Esophagus squamous epithelium (tissue), 5 donors: Measurements from ENCODE around the gene CR1L. TPM values are rescaled to one million over a fixed set of nuclear protein-coding genes. Genes with fewer than 3 reads are reported as not detected.
"Not testable (repeated sequence)": the region's sequence is repeated elsewhere in the genome, so short reads cannot be mapped to it uniquely, and the experiment has no call there.

Experiments used
- DNase-seq: peaks from one replicate; lab custom pipeline; 2025; lab: John Stamatoyannopoulos, UW
- H3K27ac ChIP-seq, 4 donors: fragments of 200-600 bp; sonication (generic); one replicate each; pipeline ENCODE4 v1.5.1; 2016 to 2019; ENCODE audit warnings: mild to moderate bottlenecking in 1 of 4
- H3K27me3 ChIP-seq, 4 donors: fragments of 200-600 bp; sonication (generic); 1 replicate in 3 of 4; 2 replicates in 1 of 4; pipeline versions ENCODE4 v1.5.1 to v1.6.0; 2017 to 2021; ENCODE audit warnings: antibody characterized with exemption in 1 of 4
- H3K36me3 ChIP-seq, 3 donors: fragments of 200-600 bp; sonication (generic); one replicate each; pipeline ENCODE4 v1.5.1; 2016 to 2019
- H3K4me1 ChIP-seq, 3 donors: fragments of 200-600 bp; sonication (generic); one replicate each; pipeline ENCODE4 v1.5.1; 2017 to 2019
- H3K4me3 ChIP-seq, 4 donors: fragments of 200-600 bp; sonication (generic); 1 replicate in 3 of 4; 2 replicates in 1 of 4; pipeline ENCODE4 v1.5.1; 2016 to 2019; ENCODE audit warnings: mild to moderate bottlenecking in 2 of 4, moderate library complexity in 1 of 4
- H3K9me3 ChIP-seq, 3 donors: fragments of 200-600 bp; sonication (generic); one replicate each; pipeline ENCODE4 v1.5.1; 2016 to 2019
- CTCF ChIP-seq, 6 experiments: fragments of 450-650 bp in 4 of 6; fragments of 200-600 bp in 2 of 6; sonication (generic) in 2 of 6; IDR thresholded peaks; one replicate each; pipeline ENCODE4 v1.5.1; 2016 to 2019; ENCODE audit warnings: antibody characterized with exemption in 6 of 6, mild to moderate bottlenecking in 4 of 6, moderate library complexity in 4 of 6
- POLR2A ChIP-seq, 4 donors: fragments of 450-650 bp; IDR thresholded peaks; one replicate each; pipeline ENCODE4 v1.6.1; 2017; ENCODE audit warnings: antibody characterized with exemption in 4 of 4, mild to moderate bottlenecking in 4 of 4, moderate library complexity in 3 of 4
- WGBS, 2 donors: methylation state at CpG; one replicate each; pipeline ENCODE4 v1.1.5; 2018; 5-methylcytosine and 5-hydroxymethylcytosine counted together
- intact Hi-C: fragments of 100-400 bp; cut with DNase I; formaldehyde crosslinking; loops from one replicate; pipeline ENCODE4 v1.15.0; 2022
- total RNA-seq, 4 donors: library from RNA; depleted of rRNA; stranded (reverse); fragments of >200 nt; gene quantifications; one replicate each; pipeline ENCODE4 v1.1.0, GENCODE V29; 2016
- donor health status: DM: yes; HTN: yes; CAD: no.

The CR1L gene
- total RNA-seq, 4 donors from 2014 or later = not detected

DNA sequence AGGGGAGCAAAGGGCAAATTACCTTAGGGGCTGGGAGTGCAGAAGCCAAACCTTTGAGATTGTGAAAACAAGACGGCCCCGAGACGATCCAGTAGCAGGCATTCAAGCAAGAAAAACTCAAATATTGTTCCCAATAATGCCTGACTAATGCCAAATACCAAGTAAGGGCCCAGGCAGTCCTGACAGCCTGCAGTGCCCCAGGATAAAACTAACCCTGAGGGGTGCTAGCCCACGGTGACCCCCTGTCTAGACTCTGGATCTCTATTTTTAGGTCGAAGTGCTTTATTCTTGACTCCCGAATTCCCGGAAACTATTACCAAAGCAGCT lies 106.5 kb downstream of the CR1L start:
- peak overlapping the region; percentile 91 to 95 (median 94) for H3K27ac ChIP-seq
- WGBS, 2 donors = 13% methylated on average over 7 of the region's 7 CpGs
- DNase-seq, H3K9me3 ChIP-seq, intact Hi-C loops, H3K36me3 ChIP-seq, H3K27me3 ChIP-seq: not testable (repeated sequence)
- H3K4me1 ChIP-seq = peaks cover 20 to 78% (median 45%) of the 10 kb centered on the region in 3 donors
- H3K4me3 ChIP-seq = peak overlapping the region; percentile 69 to 79 (median 73)
- TF ChIP-seq CTCF (IDR thresholded peaks at IDR 0.05) = peak in 1 of 6 experiments; percentile 4

- H3K27ac ChIP-seq = peak within 1 kb of the TSS; percentile 91 to 95 (median 94)
- peak in 3 of 4 donors; percentile 89 to 96 (median 95) for TF ChIP-seq POLR2A (IDR thresholded peaks at IDR 0.05)
- TF ChIP-seq CTCF (IDR thresholded peaks at IDR 0.05) = peak in 1 of 6 experiments; percentile 1
- peak; percentile 73 for DNase-seq
- H3K9me3 ChIP-seq = no peaks in the 10 kb centered on the region
- H3K4me1 ChIP-seq = peaks cover 20 to 82% (median 45%) of the 10 kb centered on the region in 3 donors
- peaks cover 0 to under 1% (median 0%) of the 10 kb centered on the region in 3 donors for H3K36me3 ChIP-seq
- WGBS, 2 donors = 0% methylated on average over 2 to 4 of the region's 55 CpGs
- H3K4me3 ChIP-seq = peak within 1 kb of the TSS; percentile 69 to 79 (median 73)
- no peaks in the 10 kb centered on the region for H3K27me3 ChIP-seq
- intact Hi-C loops = no loop called here
Measured at GRCh38 chr1:207751790-207752455, 107.0 kb downstream of the CR1L start, which contains the start of gene CD46. CD46 (plus strand) TSS chr1:207752054; CDS start chr1:207752213, 159 bp downstream.

- TF ChIP-seq POLR2A (IDR thresholded peaks at IDR 0.05) (peak in 1 of 4 donors; percentile 4), CTCF (IDR thresholded peaks at IDR 0.05) (no peak)
- Histone ChIP-seq H3K27ac (peak overlapping the region; percentile 91 to 95 (median 94)), H3K9me3 (no peaks in the 10 kb centered on the region), H3K4me3 (peak overlapping the region; percentile 69 to 79 (median 73)), H3K36me3 (peaks cover 0 to 7% (median 5%) of the 10 kb centered on the region in 3 donors), H3K27me3 (no peaks in the 10 kb centered on the region), H3K4me1 (peaks cover 20 to 85% (median 45%) of the 10 kb centered on the region in 3 donors)
- intact Hi-C loops = no loop called here
- WGBS, 2 donors = 0% methylated on average over 5 to 14 of the region's 30 CpGs
- no peak for DNase-seq
Measured at GRCh38 chr1:207752456-207752998, 107.6 kb downstream of the CR1L start.

- 55 to 65% methylated on average over 7 of the region's 7 CpGs for WGBS, 2 donors
- peak overlapping the region in 3 of 4 donors; percentile 91 to 95 (median 95) for H3K27ac ChIP-seq
- H3K27me3 ChIP-seq = no peaks in the 10 kb centered on the region
- DNase-seq = no peak
- H3K9me3 ChIP-seq = no peaks in the 10 kb centered on the region
- intact Hi-C loops = no loop called here
- H3K4me3 ChIP-seq = peak overlapping the region; percentile 69 to 79 (median 73)
- peaks cover 0 to 18% (median 8%) of the 10 kb centered on the region in 3 donors for H3K36me3 ChIP-seq
- H3K4me1 ChIP-seq = peaks cover 20 to 76% (median 45%) of the 10 kb centered on the region in 3 donors
- TF ChIP-seq CTCF (IDR thresholded peaks at IDR 0.05) (no peak), POLR2A (IDR thresholded peaks at IDR 0.05) (no peak)
Measured at GRCh38 chr1:207753611-207754010, 108.7 kb downstream of the CR1L start.

DNA sequence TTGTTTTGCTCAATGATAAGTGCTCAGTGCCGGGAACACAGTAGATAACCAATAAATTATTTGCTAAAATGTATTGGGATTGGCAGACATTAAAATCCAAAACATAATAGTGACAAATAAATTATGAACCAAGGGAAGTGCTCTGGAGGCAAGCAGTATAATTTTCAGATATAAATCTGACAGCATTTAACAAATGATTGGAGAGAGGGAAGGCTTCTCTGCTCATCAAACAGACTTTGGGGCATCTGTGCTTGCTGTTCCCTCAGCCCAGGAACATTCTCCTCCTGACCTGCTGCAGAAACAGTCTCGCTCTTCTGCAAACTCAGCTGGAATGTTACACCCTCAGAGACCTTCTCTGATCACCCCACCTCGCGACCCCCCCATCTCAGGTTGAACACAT lies 109.1 kb downstream of the CR1L start:
- peaks cover 0 to 22% (median 8%) of the 10 kb centered on the region in 3 donors for H3K36me3 ChIP-seq
- no peak for DNase-seq
- no peaks in the 10 kb centered on the region for H3K9me3 ChIP-seq
- intact Hi-C loops = no loop called here
- TF ChIP-seq POLR2A (IDR thresholded peaks at IDR 0.05) (no peak), CTCF (IDR thresholded peaks at IDR 0.05) (no peak)
- H3K4me1 ChIP-seq = peaks cover 20 to 72% (median 45%) of the 10 kb centered on the region in 3 donors
- H3K27ac ChIP-seq = peak overlapping the region in 1 of 4 donors; percentile 95
- WGBS, 2 donors = 42 to 80% methylated on average over 4 of the region's 4 CpGs
- H3K4me3 ChIP-seq = peak overlapping the region; percentile 69 to 79 (median 73)
- H3K27me3 ChIP-seq = no peaks in the 10 kb centered on the region
